ENCODE measurements around the gene SEC14L6. TPM values are rescaled to one million over a fixed set of nuclear protein-coding genes. Genes with fewer than 3 reads are reported as not detected.
"Not testable (repeated sequence)": the region's sequence is repeated elsewhere in the genome, so short reads cannot be mapped to it uniquely, and the experiment has no call there.

Gene SEC14L6
- total RNA-seq, 1 experiment from 2014 or later: not detected

- Histone ChIP-seq H3K4me3 (ENCODE audit: low read depth in 2 of 2, low read length in 2 of 2) (no peak overlapping the region), H3K9me3 (ENCODE audit: control insufficient read depth, insufficient read depth, low read depth, low read length) (no peaks in the 10 kb centered on the region), H3K27ac (ENCODE audit: low read length) (no peak overlapping the region), H3K27me3 (ENCODE audit: control insufficient read depth, insufficient read depth, low read length) (no peaks in the 10 kb centered on the region), H3K4me1 (ENCODE audit: control insufficient read depth, insufficient read depth, low read length) (no peaks in the 10 kb centered on the region), H3K36me3 (ENCODE audit: control insufficient read depth, insufficient read depth, low read length) (no peaks in the 10 kb centered on the region)
- ATAC-seq (no peak), DNase-seq (ENCODE audit: low read depth, low spot score) (no peak)
- in situ Hi-C loops (cut with HindIII; ENCODE audit: low pct_unique_long_range_greater_than_20kb, low sequenced_read_pairs) (no loop called here), intact Hi-C loops (cut with micrococcal nuclease; ENCODE audit: unreplicated experiment) (no loop called here)
- no peak for TF ChIP-seq SIN3A (IDR thresholded peaks at IDR 0.05; ENCODE audit: borderline replicate concordance, insufficient read depth, low read depth, low read length)
- TF ChIP-seq TCF7L2 (IDR thresholded peaks at IDR 0.05; ENCODE audit: low read depth, low read length): no peak
- ChIA-PET POLR2A (no interaction called here), CTCF (interaction anchor here (0.6 kb wide), 2 partner anchors 202 to 779 kb away, joined by 3 to 12 read pairs; no protein-coding TSS in a partner anchor)
- no TSS peak for BruUV-seq (replicated peaks)
These were observed 6.2 kb upstream of the SEC14L6 start for GRCh38 chr22:30552719-30553118.

GRCh38 chr22:30551813-30552212, 5.3 kb upstream of the SEC14L6 start:
- BruUV-seq (replicated peaks); H3K9me3 ChIP-seq (ENCODE audit: control insufficient read depth, insufficient read depth, low read depth, low read length); intact Hi-C loops (cut with micrococcal nuclease; ENCODE audit: unreplicated experiment); H3K4me1 ChIP-seq (ENCODE audit: control insufficient read depth, insufficient read depth, low read length); ATAC-seq; POLR2A ChIA-PET; CTCF ChIA-PET; H3K27me3 ChIP-seq (ENCODE audit: control insufficient read depth, insufficient read depth, low read length); H3K36me3 ChIP-seq (ENCODE audit: control insufficient read depth, insufficient read depth, low read length); H3K27ac ChIP-seq (ENCODE audit: low read length); DNase-seq (ENCODE audit: low read depth, low spot score); in situ Hi-C loops (cut with HindIII; ENCODE audit: low pct_unique_long_range_greater_than_20kb, low sequenced_read_pairs); H3K4me3 ChIP-seq (ENCODE audit: low read depth in 2 of 2, low read length in 2 of 2): not testable (repeated sequence)

- no peaks in the 10 kb centered on the region for H3K4me1 ChIP-seq (ENCODE audit: control insufficient read depth, insufficient read depth, low read length)
- intact Hi-C loops (cut with micrococcal nuclease; ENCODE audit: unreplicated experiment) (no loop called here), in situ Hi-C loops (cut with HindIII; ENCODE audit: low pct_unique_long_range_greater_than_20kb, low sequenced_read_pairs) (no loop called here)
- CTCF ChIA-PET: no interaction called here
- DNase-seq (ENCODE audit: low read depth, low spot score) (no peak), ATAC-seq (no peak)
- H3K27ac ChIP-seq (ENCODE audit: low read length): no peak overlapping the region
- TF ChIP-seq CTCF (IDR thresholded peaks at IDR 0.05) (no peak), POLR2AphosphoS5 (IDR thresholded peaks at IDR 0.05; ENCODE audit: low read depth, low read length) (no peak), REST (IDR thresholded peaks at IDR 0.05; ENCODE audit: insufficient read depth in 1 of 2, low read depth in 2 of 2, low read length in 1 of 2) (no peak), TCF7L2 (IDR thresholded peaks at IDR 0.05; ENCODE audit: low read depth, low read length) (no peak), SIN3A (IDR thresholded peaks at IDR 0.05; ENCODE audit: borderline replicate concordance, insufficient read depth, low read depth, low read length) (no peak)
- H3K36me3 ChIP-seq (ENCODE audit: control insufficient read depth, insufficient read depth, low read length): no peaks in the 10 kb centered on the region
- H3K27me3 ChIP-seq (ENCODE audit: control insufficient read depth, insufficient read depth, low read length): no peaks in the 10 kb centered on the region
- H3K4me3 ChIP-seq (ENCODE audit: low read depth in 2 of 2, low read length in 2 of 2): no peak overlapping the region
- no peaks in the 10 kb centered on the region for H3K9me3 ChIP-seq (ENCODE audit: control insufficient read depth, insufficient read depth, low read depth, low read length)
- POLR2A ChIA-PET: no interaction called here
- BruUV-seq (replicated peaks): no TSS peak
These were observed 647 bp upstream of the SEC14L6 start for GRCh38 chr22:30547188-30547587.

All from Panc1 (cell line).